ENCODE measurements around the gene SERPINA4.

DNA sequence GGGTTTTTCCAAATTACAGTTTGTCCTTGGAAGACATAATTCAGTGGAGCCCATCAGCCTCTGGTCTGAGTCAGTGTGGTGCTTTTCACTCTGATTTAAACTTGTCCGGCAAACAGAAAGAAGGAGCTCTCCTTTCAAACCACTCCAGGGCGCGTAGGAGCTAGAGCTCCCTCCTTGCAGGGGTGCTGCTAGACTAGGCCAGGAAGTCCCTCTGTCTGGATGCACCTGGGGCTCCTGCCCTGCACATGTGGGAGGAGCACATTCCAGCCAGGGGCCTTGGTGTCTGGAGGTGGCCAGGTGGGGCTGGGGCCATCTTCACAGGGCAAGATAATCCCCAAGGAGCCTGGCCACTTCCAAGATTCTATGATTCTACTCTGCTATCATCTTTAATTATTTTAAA is 54.0 kb downstream of the SERPINA4 start:
- TF ChIP-seq POLR2A (IDR thresholded peaks at IDR 0.05; ENCODE audit: control extremely low read depth in 1 of 2, low read depth in 2 of 2, low read length in 2 of 2) (no peak), YY1 (IDR thresholded peaks at IDR 0.05; ENCODE audit: low read depth, low read length) (no peak), RBBP5 (IDR thresholded peaks at IDR 0.05; ENCODE audit: borderline replicate concordance, low read depth, low read length) (no peak), EGR1 (IDR thresholded peaks at IDR 0.05; ENCODE audit: borderline replicate concordance, low read depth, low read length) (no peak), CREB1 (IDR thresholded peaks at IDR 0.05) (no peak), GABPA (IDR thresholded peaks at IDR 0.05; ENCODE audit: borderline replicate concordance, insufficient read depth, low read length) (no peak), EZH2 (IDR thresholded peaks at IDR 0.05; ENCODE audit: low read depth, low read length, severe bottlenecking) (no peak), TCF12 (IDR thresholded peaks at IDR 0.05; ENCODE audit: low read depth, low read length) (no peak), HDAC6 (IDR thresholded peaks at IDR 0.05; ENCODE audit: low read depth, low read length) (no peak), MAFK (IDR thresholded peaks at IDR 0.05; ENCODE audit: low read depth, low read length) (no peak), GTF2F1 (IDR thresholded peaks at IDR 0.05; ENCODE audit: borderline replicate concordance, low read depth, low read length) (no peak), JUND (IDR thresholded peaks at IDR 0.05; ENCODE audit: low read length) (no peak)
- TF ChIP-seq, protein P1, sequence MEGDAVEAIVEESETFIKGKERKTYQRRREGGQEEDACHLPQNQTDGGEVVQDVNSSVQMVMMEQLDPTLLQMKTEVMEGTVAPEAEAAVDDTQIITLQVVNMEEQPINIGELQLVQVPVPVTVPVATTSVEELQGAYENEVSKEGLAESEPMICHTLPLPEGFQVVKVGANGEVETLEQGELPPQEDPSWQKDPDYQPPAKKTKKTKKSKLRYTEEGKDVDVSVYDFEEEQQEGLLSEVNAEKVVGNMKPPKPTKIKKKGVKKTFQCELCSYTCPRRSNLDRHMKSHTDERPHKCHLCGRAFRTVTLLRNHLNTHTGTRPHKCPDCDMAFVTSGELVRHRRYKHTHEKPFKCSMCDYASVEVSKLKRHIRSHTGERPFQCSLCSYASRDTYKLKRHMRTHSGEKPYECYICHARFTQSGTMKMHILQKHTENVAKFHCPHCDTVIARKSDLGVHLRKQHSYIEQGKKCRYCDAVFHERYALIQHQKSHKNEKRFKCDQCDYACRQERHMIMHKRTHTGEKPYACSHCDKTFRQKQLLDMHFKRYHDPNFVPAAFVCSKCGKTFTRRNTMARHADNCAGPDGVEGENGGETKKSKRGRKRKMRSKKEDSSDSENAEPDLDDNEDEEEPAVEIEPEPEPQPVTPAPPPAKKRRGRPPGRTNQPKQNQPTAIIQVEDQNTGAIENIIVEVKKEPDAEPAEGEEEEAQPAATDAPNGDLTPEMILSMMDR (IDR thresholded peaks at IDR 0.05; ENCODE audit: control extremely low read depth in 1 of 3, insufficient read depth in 1 of 3, low read depth in 1 of 3, low read length in 3 of 3): no peak
- TF ChIP-seq, protein P2, sequence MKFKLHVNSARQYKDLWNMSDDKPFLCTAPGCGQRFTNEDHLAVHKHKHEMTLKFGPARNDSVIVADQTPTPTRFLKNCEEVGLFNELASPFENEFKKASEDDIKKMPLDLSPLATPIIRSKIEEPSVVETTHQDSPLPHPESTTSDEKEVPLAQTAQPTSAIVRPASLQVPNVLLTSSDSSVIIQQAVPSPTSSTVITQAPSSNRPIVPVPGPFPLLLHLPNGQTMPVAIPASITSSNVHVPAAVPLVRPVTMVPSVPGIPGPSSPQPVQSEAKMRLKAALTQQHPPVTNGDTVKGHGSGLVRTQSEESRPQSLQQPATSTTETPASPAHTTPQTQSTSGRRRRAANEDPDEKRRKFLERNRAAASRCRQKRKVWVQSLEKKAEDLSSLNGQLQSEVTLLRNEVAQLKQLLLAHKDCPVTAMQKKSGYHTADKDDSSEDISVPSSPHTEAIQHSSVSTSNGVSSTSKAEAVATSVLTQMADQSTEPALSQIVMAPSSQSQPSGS (IDR thresholded peaks at IDR 0.05; ENCODE audit: low read length): no peak

Measured in H1 (cell line).